ENCODE data around the gene STEEP1. TPM values are rescaled to one million over a fixed set of nuclear protein-coding genes. Genes with fewer than 3 reads are reported as not detected.
A peak's percentile ranks its signal among the peaks of the same experiment; 100 is the strongest.

STEEP1 gene
- total RNA-seq, 2 experiments from 2014 or later = 21.0 to 22.9 TPM

DNA sequence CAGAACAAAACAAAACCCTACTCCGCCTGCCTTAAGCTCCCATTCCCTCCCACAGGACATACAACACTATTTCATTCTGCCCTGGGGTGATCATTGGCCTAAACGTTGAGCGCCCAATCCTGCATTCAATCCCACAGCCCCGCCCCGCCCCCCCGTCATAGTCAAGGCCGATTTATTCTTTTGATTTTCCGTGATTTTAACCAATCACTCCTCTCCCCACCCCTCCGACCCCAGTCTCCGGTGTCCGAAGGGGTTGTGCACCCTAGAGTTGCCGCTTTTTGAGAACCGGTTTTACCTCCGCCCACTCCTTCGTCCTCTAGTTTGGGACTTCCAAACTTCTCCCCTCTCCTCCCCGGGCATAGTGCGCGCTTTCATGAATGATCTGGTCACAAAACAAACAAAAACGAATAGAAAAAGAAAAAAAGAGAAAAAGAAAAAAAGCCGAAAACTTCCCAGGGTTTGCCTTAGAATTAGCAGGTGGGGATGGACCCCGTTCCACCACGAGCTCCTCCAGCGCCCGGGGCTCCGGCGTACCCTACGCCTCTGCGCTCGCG, 8.7 kb upstream of the STEEP1 start:
- ChIA-PET CTCF (no interaction called here), POLR2A (interaction anchor here (1.2 kb wide), 1 partner anchor 119 kb away, joined by 6 read pairs; the partner anchor contains the start of gene SEPTIN6)
- DNase-seq = no peak
- Mint-ChIP-seq H3K9me3 (no peaks in the 10 kb centered on the region), H3K4me1 (peaks cover 31% of the 10 kb centered on the region), H3K36me3 (ENCODE audit: low read depth) (peaks cover 5% of the 10 kb centered on the region), H3K27ac (peak overlapping the region; percentile 92), H3K4me3 (peak overlapping the region; percentile 84), H3K27me3 (no peaks in the 10 kb centered on the region)

DNA sequence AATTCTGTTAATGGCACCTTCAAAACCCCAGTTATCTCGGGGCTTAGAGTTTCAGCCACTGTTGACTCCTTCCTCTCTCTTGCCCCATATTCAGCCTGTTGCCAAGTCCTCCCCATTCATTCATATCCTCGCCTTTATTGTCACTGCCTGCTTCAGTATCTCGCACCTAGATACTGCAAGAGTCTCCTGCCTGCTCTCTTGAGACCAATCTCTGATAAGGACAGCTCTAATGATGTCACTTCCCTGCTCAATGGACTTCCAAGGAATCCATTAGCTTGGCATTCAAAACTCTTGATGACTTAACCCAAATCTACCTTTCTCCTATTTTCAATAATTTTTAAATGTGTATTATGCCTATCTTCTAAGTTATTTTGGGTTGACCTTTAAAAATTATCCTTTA, 8.0 kb upstream of the STEEP1 start:
- ChIA-PET CTCF (interaction anchor here (0.6 kb wide), 1 partner anchor 385 kb away, joined by 3 read pairs; no protein-coding TSS in a partner anchor), POLR2A (no interaction called here)
- peaks cover 3% of the 10 kb centered on the region for H3K36me3 Mint-ChIP-seq (ENCODE audit: low read depth)
- no peaks in the 10 kb centered on the region for H3K27me3 Mint-ChIP-seq
- peak overlapping the region; percentile 84 for H3K4me3 Mint-ChIP-seq
- no peaks in the 10 kb centered on the region for H3K9me3 Mint-ChIP-seq
- no peak for DNase-seq
- peak overlapping the region; percentile 92 for H3K27ac Mint-ChIP-seq
- H3K4me1 Mint-ChIP-seq = peaks cover 28% of the 10 kb centered on the region

DNA sequence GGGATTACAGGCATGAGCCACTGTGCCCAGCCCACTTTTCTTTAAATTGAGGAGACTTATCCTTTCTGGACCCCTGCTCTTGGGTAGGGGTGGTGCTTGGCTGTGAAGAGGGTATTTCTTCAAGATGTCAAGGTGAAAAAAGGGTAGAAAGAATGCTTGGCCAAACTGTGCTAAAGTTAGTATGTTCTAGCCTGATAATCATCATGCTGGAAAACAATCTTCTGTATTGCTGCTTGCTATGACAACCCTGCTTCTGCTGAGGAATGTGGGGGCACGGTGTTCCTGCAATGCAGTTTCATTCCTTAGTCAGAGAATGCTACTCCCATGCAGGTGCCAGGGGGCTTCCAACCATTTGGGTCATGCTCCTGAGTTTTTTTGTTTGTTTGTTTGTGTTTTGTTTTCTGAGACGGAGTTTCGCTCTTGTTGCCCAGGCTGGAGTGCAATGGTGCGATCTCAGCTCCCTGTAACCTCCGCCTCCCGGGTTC, 5.2 kb upstream of the STEEP1 start:
- Mint-ChIP-seq H3K9me3 (no peaks in the 10 kb centered on the region), H3K4me1 (peaks cover 16% of the 10 kb centered on the region), H3K36me3 (ENCODE audit: low read depth) (no peaks in the 10 kb centered on the region), H3K27ac (no peak overlapping the region), H3K4me3 (no peak overlapping the region), H3K27me3 (peaks cover 1% of the 10 kb centered on the region)
- no peak for DNase-seq
- ChIA-PET CTCF (no interaction called here), POLR2A (no interaction called here)

DNA sequence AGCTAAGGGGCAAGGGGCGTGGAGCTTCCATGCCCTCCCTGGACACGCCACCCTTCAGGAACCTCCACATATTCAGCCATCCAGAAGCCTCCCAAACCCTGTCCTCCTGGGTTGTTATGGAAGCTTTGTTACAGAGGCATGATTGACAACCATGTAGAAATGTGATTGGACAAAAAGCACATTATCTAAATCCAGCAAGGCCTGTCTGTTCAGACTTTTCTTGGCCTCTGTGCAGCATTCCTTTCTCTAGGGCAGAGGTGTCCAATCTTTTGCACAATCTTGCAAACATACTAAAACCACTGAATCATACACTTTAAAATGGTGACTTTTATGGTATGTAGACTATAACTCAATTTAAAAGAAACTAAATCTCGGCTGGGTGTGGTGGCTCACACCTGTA, 12.7 kb downstream of the STEEP1 start:
- peaks cover 6% of the 10 kb centered on the region for H3K36me3 Mint-ChIP-seq (ENCODE audit: low read depth)
- no peak overlapping the region for H3K27ac Mint-ChIP-seq
- DNase-seq = no peak
- H3K27me3 Mint-ChIP-seq = no peaks in the 10 kb centered on the region
- ChIA-PET POLR2A (no interaction called here), CTCF (interaction anchor here (0.6 to 1.0 kb wide), 2 partner anchors 12 to 23 kb away, joined by 3 to 4 read pairs; partner anchors contain the start of gene STEEP1)
- H3K9me3 Mint-ChIP-seq = no peaks in the 10 kb centered on the region
- no peak overlapping the region for H3K4me3 Mint-ChIP-seq
- H3K4me1 Mint-ChIP-seq = peaks cover 2% of the 10 kb centered on the region

DNA sequence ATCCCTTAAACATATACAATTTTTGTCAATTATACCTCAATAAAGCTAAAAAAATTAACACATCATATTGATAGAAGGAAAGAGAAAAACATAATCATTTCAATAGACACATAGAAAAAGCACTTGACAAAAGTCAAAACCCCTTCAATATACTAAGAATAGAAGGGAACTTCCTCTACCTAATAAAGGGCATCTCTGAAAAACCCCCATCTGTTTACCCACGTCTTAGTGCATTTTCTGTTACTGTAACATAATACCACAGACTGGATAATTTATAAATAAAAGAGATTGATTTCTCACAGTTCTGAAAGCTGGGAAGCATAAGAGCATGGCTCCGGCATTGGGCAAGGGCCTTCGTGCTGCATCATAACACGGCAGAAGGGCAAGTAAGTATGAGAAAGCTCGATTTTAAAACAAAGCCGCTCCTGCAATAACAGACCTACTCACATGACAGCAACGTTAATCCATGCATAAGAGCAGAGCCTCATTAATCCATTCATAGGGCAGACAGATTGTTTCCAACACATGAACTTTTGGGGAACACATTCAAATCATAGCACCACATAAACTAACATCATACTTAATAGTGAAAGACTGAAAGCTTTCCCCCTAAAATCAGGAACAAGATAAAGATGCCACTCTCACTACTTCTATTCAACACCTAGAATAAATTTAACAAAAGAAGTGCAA, 15.7 kb downstream of the STEEP1 start:
- Mint-ChIP-seq H3K4me1 (no peaks in the 10 kb centered on the region), H3K27me3 (no peaks in the 10 kb centered on the region), H3K4me3 (no peak overlapping the region), H3K27ac (no peak overlapping the region), H3K9me3 (no peaks in the 10 kb centered on the region), H3K36me3 (ENCODE audit: low read depth) (no peaks in the 10 kb centered on the region)
- ChIA-PET POLR2A (no interaction called here), CTCF (interaction anchor here (1.4 kb wide), 1 partner anchor 34 kb away, joined by 3 read pairs; no protein-coding TSS in a partner anchor)
- DNase-seq = no peak

DNA sequence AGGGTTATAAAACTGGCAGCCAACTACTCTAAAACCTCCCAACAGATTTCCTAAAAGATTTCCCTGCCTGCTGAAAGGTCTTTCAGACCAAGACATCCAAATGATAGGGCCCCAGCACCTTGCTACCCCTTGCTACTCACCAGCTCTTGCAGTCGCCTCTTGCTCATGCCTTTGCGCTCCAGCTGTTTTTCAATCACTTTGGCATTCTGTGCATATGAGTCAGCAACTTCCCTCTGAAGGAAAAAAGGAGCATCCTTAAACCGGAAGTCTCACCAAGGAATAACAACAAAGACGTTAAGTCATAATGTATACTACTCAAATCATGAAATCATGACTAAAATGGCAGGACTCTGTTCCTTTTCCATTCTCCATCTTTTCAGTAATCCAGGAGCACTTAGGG, 24.0 kb downstream of the STEEP1 start:
- peaks cover 9% of the 10 kb centered on the region for H3K36me3 Mint-ChIP-seq (ENCODE audit: low read depth)
- no peak overlapping the region for H3K27ac Mint-ChIP-seq
- H3K4me3 Mint-ChIP-seq = no peak overlapping the region
- no peaks in the 10 kb centered on the region for H3K27me3 Mint-ChIP-seq
- peaks cover 6% of the 10 kb centered on the region for H3K4me1 Mint-ChIP-seq
- CTCF ChIA-PET = no interaction called here
- DNase-seq = no peak
- no peaks in the 10 kb centered on the region for H3K9me3 Mint-ChIP-seq
- POLR2A ChIA-PET = no interaction called here

DNA sequence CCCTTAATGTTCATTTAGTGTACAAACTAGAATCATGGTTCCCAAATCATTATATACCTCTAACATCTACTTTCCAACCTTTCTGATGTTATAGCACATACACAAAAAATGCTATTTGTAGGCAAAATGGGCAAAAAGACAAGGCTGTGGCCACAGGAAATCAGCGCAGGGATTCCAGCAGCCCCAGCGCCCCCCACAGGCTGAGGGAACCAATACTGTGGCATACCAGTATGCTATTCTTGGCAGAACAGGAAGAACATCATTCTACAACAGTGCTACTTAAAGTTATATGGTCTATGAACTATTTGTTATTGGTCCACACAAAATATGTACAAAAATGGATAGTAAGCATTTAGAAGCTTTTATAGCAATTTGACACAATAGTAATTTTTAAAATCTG, 25.3 kb downstream of the STEEP1 start:
- Mint-ChIP-seq H3K4me3 (no peak overlapping the region), H3K4me1 (peaks cover 6% of the 10 kb centered on the region), H3K36me3 (ENCODE audit: low read depth) (peaks cover 9% of the 10 kb centered on the region), H3K27ac (no peak overlapping the region), H3K27me3 (no peaks in the 10 kb centered on the region), H3K9me3 (no peaks in the 10 kb centered on the region)
- ChIA-PET CTCF (no interaction called here), POLR2A (no interaction called here)
- DNase-seq = no peak

DNA sequence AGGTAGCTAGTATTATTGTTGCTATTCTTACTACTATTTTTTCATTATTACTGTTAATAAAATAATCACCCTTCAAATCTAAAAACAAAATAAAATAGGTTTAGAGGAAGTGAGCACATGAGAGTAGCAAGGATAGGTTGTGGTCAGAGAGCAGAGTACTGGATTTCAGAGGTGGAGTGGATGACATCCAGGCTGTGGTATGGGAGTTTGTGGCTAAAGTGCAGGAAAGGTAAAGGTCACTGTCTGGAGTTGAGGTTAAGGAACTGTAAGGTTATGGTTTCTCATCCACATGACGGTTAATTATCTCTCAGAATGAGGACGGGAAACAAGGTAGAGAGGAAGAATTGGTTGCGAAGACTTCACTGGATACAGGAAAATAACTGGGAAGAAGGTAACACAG, 27.7 kb downstream of the STEEP1 start:
- ChIA-PET POLR2A (no interaction called here), CTCF (interaction anchor here (0.6 to 1.3 kb wide), 2 partner anchors 8 to 9 kb away, joined by 3 to 4 read pairs; no protein-coding TSS in a partner anchor)
- H3K4me1 Mint-ChIP-seq = peaks cover 6% of the 10 kb centered on the region
- DNase-seq = no peak
- no peak overlapping the region for H3K4me3 Mint-ChIP-seq
- no peaks in the 10 kb centered on the region for H3K27me3 Mint-ChIP-seq
- H3K36me3 Mint-ChIP-seq (ENCODE audit: low read depth) = peaks cover 9% of the 10 kb centered on the region
- H3K27ac Mint-ChIP-seq = no peak overlapping the region
- H3K9me3 Mint-ChIP-seq = no peaks in the 10 kb centered on the region

DNA sequence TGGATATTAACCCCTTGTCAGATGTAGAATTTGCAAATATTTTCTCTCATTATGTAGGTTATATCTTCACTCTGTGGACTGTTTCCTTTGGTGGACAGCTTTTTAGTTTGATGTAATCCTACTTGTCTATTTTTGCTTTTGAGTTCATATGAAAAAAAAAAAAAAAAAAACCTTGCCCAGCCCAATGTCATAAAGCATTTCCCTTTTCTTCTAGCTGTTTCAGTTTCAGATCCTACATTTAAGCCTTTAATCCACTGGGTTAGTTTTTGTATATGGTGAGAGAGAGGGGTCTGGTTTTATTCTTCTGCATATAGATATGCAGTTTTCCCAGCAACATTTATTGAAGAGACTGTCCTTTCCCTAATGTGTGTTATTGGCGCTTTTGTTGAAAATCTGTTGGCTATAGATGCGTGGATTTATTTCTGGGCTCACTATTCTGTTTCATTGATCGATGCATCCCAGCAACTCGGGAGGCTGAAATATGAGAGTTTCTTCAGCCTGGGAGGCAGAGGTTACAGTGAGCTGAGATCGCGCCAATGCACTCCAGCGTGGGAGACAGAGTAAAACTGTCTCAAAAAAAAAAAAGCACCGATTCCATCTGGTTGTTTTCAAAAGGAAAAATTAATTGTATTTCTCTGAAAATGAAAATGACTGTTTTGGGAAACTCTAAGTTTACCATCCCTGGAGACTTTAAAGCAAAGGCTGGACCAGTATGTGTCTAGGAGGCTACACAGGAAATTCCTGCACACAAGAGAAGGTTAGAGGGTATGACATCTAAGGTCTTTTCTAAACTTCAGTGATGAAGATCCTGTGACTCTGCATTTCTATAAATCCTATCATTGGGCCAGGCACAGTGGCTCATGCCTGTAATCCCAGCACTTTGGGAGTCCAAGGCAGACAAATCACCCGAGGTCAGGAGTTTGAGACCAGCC, 35.6 kb downstream of the STEEP1 start:
- no peak for DNase-seq
- H3K4me3 Mint-ChIP-seq = no peak overlapping the region
- POLR2A ChIA-PET = no interaction called here
- CTCF ChIA-PET = interaction anchor here (0.6 to 1.1 kb wide), 4 partner anchors 8 to 262 kb away, joined by 3 to 7 read pairs (median 4); partner anchors contain the start of gene RPL39
- H3K27ac Mint-ChIP-seq = no peak overlapping the region
- H3K9me3 Mint-ChIP-seq = no peaks in the 10 kb centered on the region
- no peaks in the 10 kb centered on the region for H3K27me3 Mint-ChIP-seq
- peaks cover 10% of the 10 kb centered on the region for H3K4me1 Mint-ChIP-seq
- H3K36me3 Mint-ChIP-seq (ENCODE audit: low read depth) = peaks cover 5% of the 10 kb centered on the region

DNA sequence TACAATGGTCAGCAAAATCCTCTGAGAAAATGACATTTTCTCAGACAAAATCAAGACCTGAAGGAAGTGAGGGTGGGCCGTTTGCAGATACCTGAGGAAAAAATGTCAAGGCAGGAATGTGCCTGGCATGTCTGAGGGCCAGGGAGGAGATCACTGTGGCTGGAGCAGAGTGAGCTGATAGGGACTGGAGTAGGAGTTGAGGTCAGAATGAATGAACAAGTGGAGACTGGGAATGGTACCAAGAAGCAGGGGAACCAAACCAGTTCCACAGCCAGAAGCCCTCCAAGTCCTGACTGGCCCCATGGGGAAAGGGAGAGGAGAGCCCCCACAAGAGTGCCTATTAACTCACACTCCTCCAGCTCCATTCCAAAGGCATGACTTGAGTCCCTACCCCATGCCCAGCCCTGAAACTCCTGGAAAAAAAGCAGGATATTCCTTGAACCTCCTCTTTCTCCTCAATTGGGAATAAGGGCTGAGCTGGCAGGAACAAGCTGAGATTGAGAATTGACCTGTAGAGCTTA, 41.5 kb downstream of the STEEP1 start:
- ChIA-PET POLR2A (no interaction called here), CTCF (interaction anchor here (0.5 kb wide), 1 partner anchor 30 kb away, joined by 3 read pairs; no protein-coding TSS in a partner anchor)
- H3K9me3 Mint-ChIP-seq = no peaks in the 10 kb centered on the region
- DNase-seq = no peak
- no peak overlapping the region for H3K4me3 Mint-ChIP-seq
- no peaks in the 10 kb centered on the region for H3K36me3 Mint-ChIP-seq (ENCODE audit: low read depth)
- H3K27ac Mint-ChIP-seq = no peak overlapping the region
- no peaks in the 10 kb centered on the region for H3K4me1 Mint-ChIP-seq
- peaks cover 2% of the 10 kb centered on the region for H3K27me3 Mint-ChIP-seq

DNA sequence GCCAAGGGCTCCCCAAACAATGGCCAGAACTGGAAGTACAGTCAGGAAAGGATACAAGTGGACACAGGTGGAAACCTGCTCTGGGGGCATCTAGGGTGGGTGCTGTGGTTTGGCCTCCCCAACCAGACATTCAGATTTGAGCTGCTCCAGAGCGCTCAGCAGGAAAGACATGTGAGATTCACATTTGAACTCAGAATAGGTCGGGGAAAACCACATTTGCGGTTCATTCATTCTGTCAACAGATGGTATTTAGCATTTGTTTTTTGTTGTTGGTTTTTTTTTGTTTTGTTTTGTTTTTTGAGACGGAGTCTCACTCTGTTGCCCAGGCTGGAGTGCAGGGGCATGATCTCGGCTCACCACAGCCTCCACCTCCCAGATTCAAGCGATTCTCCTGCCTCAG, 44.0 kb downstream of the STEEP1 start:
- H3K27me3 Mint-ChIP-seq = peaks cover 2% of the 10 kb centered on the region
- POLR2A ChIA-PET = no interaction called here
- CTCF ChIA-PET = no interaction called here

DNA sequence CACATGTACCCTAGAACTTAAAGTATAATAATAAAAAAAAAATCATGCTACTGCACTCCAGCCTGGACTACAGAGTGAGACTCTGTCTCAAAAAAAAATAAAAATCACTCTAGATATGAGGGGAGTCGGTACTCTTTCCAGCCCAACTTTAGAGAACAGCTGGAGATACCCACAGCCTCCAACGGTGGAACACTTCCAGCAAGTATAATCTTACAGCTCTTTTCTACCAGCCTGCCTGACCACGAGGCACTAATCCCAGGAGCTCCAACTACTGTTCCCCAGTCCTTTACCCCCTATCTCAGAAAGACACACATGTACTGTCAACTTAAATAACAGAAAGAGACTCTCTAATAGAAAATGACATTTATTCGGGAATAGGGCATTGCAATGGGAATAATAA, 46.8 kb downstream of the STEEP1 start:
- no peak overlapping the region for H3K4me3 Mint-ChIP-seq
- H3K9me3 Mint-ChIP-seq = no peaks in the 10 kb centered on the region
- ChIA-PET POLR2A (no interaction called here), CTCF (interaction anchor here (0.9 kb wide), 1 partner anchor 211 kb away, joined by 3 read pairs; no protein-coding TSS in a partner anchor)
- no peak for DNase-seq
- no peak overlapping the region for H3K27ac Mint-ChIP-seq
- peaks cover 2% of the 10 kb centered on the region for H3K27me3 Mint-ChIP-seq
- H3K36me3 Mint-ChIP-seq (ENCODE audit: low read depth) = no peaks in the 10 kb centered on the region
- H3K4me1 Mint-ChIP-seq = peaks cover 8% of the 10 kb centered on the region

More for the DNA sequence above, 44.0 kb downstream of the STEEP1 start:
- no peak overlapping the region for H3K4me3 Mint-ChIP-seq
- H3K4me1 Mint-ChIP-seq = peaks cover 4% of the 10 kb centered on the region
- H3K36me3 Mint-ChIP-seq (ENCODE audit: low read depth) = no peaks in the 10 kb centered on the region
- H3K27ac Mint-ChIP-seq = no peak overlapping the region
- H3K9me3 Mint-ChIP-seq = no peaks in the 10 kb centered on the region
- DNase-seq = no peak
